Measurements from ENCODE around the gene C10orf71.

Gene C10orf71

DNA sequence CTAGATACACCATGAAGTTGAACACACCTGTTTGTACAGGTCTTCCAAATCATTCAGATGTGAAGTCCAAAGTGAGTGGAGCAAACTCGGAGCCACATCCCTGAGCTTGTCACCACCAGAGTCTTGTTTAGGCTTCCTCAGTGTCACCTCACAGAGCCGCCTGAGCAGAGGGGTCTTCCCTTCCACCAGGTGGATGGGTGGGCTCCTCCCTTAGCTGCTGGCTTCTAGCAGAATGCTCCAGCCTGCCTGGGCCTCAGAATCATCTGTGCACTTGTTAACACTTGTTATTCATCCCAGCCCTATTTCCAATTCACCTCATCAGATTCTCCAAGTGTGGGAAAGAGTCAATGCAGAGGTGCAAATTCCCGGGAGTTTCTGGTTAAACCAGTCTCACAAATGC lies 32.5 kb downstream of the C10orf71 start:
- H3K27ac ChIP-seq (ENCODE audit: low read depth, low read length): no peak overlapping the region
- no peak overlapping the region for H3K4me2 ChIP-seq (ENCODE audit: low read length)
- no peak for TF ChIP-seq EZH2phosphoT487 (IDR thresholded peaks at IDR 0.05; ENCODE audit: borderline replicate concordance, low read length)
- TF ChIP-seq, protein P1, sequence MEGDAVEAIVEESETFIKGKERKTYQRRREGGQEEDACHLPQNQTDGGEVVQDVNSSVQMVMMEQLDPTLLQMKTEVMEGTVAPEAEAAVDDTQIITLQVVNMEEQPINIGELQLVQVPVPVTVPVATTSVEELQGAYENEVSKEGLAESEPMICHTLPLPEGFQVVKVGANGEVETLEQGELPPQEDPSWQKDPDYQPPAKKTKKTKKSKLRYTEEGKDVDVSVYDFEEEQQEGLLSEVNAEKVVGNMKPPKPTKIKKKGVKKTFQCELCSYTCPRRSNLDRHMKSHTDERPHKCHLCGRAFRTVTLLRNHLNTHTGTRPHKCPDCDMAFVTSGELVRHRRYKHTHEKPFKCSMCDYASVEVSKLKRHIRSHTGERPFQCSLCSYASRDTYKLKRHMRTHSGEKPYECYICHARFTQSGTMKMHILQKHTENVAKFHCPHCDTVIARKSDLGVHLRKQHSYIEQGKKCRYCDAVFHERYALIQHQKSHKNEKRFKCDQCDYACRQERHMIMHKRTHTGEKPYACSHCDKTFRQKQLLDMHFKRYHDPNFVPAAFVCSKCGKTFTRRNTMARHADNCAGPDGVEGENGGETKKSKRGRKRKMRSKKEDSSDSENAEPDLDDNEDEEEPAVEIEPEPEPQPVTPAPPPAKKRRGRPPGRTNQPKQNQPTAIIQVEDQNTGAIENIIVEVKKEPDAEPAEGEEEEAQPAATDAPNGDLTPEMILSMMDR (IDR thresholded peaks at IDR 0.05; ENCODE audit: low read depth, low read length, poor library complexity, severe bottlenecking): no peak
- H3K9me3 ChIP-seq (ENCODE audit: control insufficient read depth, insufficient read depth, low read length): peaks cover 4% of the 10 kb centered on the region
- H3K27me3 ChIP-seq (ENCODE audit: control insufficient read depth, low read length): no peaks in the 10 kb centered on the region
- no peaks in the 10 kb centered on the region for H3F3A ChIP-seq (ENCODE audit: control insufficient read depth, insufficient read depth)
- no peaks in the 10 kb centered on the region for H3K36me3 ChIP-seq (ENCODE audit: control insufficient read depth, low read length)
- no peaks in the 10 kb centered on the region for H3K79me2 ChIP-seq (ENCODE audit: control insufficient read depth, low read length)
- H3K4me1 ChIP-seq (ENCODE audit: control insufficient read depth, low read length): no peaks in the 10 kb centered on the region
- no peaks in the 10 kb centered on the region for H3K9me2 ChIP-seq (replicated peaks; ENCODE audit: control insufficient read depth, low read length)
- H3K4me3 ChIP-seq (ENCODE audit: low read length): no peak overlapping the region
- H4K20me1 ChIP-seq (ENCODE audit: control insufficient read depth, insufficient read depth, low read depth, low read length): no peaks in the 10 kb centered on the region

DNA sequence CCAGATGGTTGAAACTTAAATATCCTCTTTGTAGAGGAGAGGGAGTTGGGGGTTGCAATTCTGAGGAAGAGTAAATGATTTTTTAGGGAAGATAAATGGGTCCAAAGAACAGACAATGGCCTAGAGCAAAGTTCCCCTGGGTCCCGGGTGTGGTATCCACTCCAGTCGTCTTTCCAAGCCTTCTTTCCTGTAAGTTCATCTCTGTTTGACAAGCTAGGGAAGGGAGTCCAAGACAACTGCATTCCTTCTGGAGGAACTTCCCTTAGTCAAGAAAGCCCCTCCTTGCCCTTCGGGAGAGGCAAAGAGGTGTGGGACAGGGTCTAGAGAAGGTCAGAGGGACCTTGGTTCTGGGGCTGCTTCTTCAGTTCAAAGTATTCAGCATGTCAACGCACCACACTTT lies 33.4 kb downstream of the C10orf71 start:
- H4K20me1 ChIP-seq (ENCODE audit: control insufficient read depth, insufficient read depth, low read depth, low read length): no peaks in the 10 kb centered on the region
- TF ChIP-seq EZH2phosphoT487 (IDR thresholded peaks at IDR 0.05; ENCODE audit: borderline replicate concordance, low read length): no peak
- TF ChIP-seq, protein P1 (IDR thresholded peaks at IDR 0.05; ENCODE audit: low read depth, low read length, poor library complexity, severe bottlenecking): no peak
- no peak overlapping the region for H3K4me2 ChIP-seq (ENCODE audit: low read length)
- no peaks in the 10 kb centered on the region for H3K79me2 ChIP-seq (ENCODE audit: control insufficient read depth, low read length)
- no peaks in the 10 kb centered on the region for H3K4me1 ChIP-seq (ENCODE audit: control insufficient read depth, low read length)
- H3K9me2 ChIP-seq (replicated peaks; ENCODE audit: control insufficient read depth, low read length): no peaks in the 10 kb centered on the region
- no peaks in the 10 kb centered on the region for H3K27me3 ChIP-seq (ENCODE audit: control insufficient read depth, low read length)
- no peaks in the 10 kb centered on the region for H3K36me3 ChIP-seq (ENCODE audit: control insufficient read depth, low read length)
- H3K27ac ChIP-seq (ENCODE audit: low read depth, low read length): no peak overlapping the region
- H3K9me3 ChIP-seq (ENCODE audit: control insufficient read depth, insufficient read depth, low read length): peaks cover 6% of the 10 kb centered on the region
- H3F3A ChIP-seq (ENCODE audit: control insufficient read depth, insufficient read depth): no peaks in the 10 kb centered on the region
- no peak overlapping the region for H3K4me3 ChIP-seq (ENCODE audit: low read length)

DNA sequence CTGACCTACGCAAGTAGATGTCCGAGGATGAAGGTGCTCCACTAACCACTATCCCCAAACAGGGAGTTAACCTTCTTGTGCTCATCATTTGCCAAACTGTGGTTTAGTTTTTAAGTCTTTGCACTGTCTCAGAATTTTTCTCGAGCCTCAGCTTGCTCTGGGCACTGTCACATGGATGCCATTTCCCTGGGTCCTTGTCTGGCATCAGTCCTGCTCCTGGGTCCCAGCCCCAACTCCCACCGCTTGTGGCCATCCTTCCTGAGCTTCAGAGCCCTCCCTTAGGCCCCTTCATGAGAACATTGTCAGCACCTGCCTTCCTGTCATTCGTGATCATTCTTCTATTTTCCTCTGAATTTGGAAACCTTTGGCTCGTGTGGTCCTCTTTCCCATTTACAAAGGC lies 33.8 kb downstream of the C10orf71 start:
- Histone ChIP-seq H3K36me3 (ENCODE audit: control insufficient read depth, low read length) (no peaks in the 10 kb centered on the region), H3K4me2 (ENCODE audit: low read length) (no peak overlapping the region), H3K4me1 (ENCODE audit: control insufficient read depth, low read length) (no peaks in the 10 kb centered on the region), H3F3A (ENCODE audit: control insufficient read depth, insufficient read depth) (no peaks in the 10 kb centered on the region), H3K4me3 (ENCODE audit: low read length) (no peak overlapping the region), H4K20me1 (ENCODE audit: control insufficient read depth, insufficient read depth, low read depth, low read length) (no peaks in the 10 kb centered on the region), H3K9me3 (ENCODE audit: control insufficient read depth, insufficient read depth, low read length) (peaks cover 6% of the 10 kb centered on the region), H3K9me2 (replicated peaks; ENCODE audit: control insufficient read depth, low read length) (no peaks in the 10 kb centered on the region), H3K27ac (ENCODE audit: low read depth, low read length) (no peak overlapping the region), H3K79me2 (ENCODE audit: control insufficient read depth, low read length) (no peaks in the 10 kb centered on the region), H3K27me3 (ENCODE audit: control insufficient read depth, low read length) (no peaks in the 10 kb centered on the region)
- TF ChIP-seq, protein P1 (IDR thresholded peaks at IDR 0.05; ENCODE audit: low read depth, low read length, poor library complexity, severe bottlenecking): no peak
- TF ChIP-seq EZH2phosphoT487 (IDR thresholded peaks at IDR 0.05; ENCODE audit: borderline replicate concordance, low read length): no peak

DNA sequence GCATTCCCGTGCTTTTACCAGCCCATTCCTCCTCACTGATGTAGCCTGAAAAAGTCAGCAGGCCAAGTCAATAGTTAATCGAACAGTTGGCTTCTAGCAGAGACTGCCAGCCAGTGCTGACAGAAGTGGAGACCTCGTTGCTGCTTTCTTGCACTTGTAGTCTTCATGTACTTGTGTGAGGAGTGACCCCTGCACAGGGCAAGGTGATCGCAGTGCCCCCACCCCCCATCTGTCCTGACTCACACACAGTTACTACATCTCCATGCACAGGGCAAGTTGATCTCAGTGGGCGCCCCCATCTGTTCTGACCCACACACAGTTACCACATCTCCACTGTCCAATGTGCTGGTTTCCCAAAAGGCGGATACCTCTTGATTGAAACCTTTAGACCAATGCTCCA lies 34.2 kb downstream of the C10orf71 start:
- H3K4me2 ChIP-seq (ENCODE audit: low read length): no peak overlapping the region
- H3K27me3 ChIP-seq (ENCODE audit: control insufficient read depth, low read length): no peaks in the 10 kb centered on the region
- no peak for TF ChIP-seq EZH2phosphoT487 (IDR thresholded peaks at IDR 0.05; ENCODE audit: borderline replicate concordance, low read length)
- TF ChIP-seq, protein P1 (IDR thresholded peaks at IDR 0.05; ENCODE audit: low read depth, low read length, poor library complexity, severe bottlenecking): no peak

More for the DNA sequence above, 34.2 kb downstream of the C10orf71 start:
- H3K79me2 ChIP-seq (ENCODE audit: control insufficient read depth, low read length): no peaks in the 10 kb centered on the region
- peaks cover 6% of the 10 kb centered on the region for H3K9me3 ChIP-seq (ENCODE audit: control insufficient read depth, insufficient read depth, low read length)
- no peaks in the 10 kb centered on the region for H3K9me2 ChIP-seq (replicated peaks; ENCODE audit: control insufficient read depth, low read length)
- H3K4me1 ChIP-seq (ENCODE audit: control insufficient read depth, low read length): no peaks in the 10 kb centered on the region
- H3K27ac ChIP-seq (ENCODE audit: low read depth, low read length): no peak overlapping the region
- no peak overlapping the region for H3K4me3 ChIP-seq (ENCODE audit: low read length)
- H3F3A ChIP-seq (ENCODE audit: control insufficient read depth, insufficient read depth): no peaks in the 10 kb centered on the region
- H3K36me3 ChIP-seq (ENCODE audit: control insufficient read depth, low read length): no peaks in the 10 kb centered on the region
- H4K20me1 ChIP-seq (ENCODE audit: control insufficient read depth, insufficient read depth, low read depth, low read length): no peaks in the 10 kb centered on the region

All from DOHH2 (cell line).